ENCODE measurements around the gene BCL2L12. TPM values are rescaled to one million over a fixed set of nuclear protein-coding genes. Genes with fewer than 3 reads are reported as not detected.
"Not testable (repeated sequence)": the region's sequence is repeated elsewhere in the genome, so short reads cannot be mapped to it uniquely, and the experiment has no call there.

BCL2L12 gene
- total RNA-seq, 4 donors from 2014 or later = 4.7 to 8.1 (median 7.2) TPM

- DNase-seq = peak; percentile 37 to 44
- Histone ChIP-seq H3K27ac (peak overlapping the region in 1 of 3 donors; percentile 17), H3K4me3 (replicated peaks in 1 of 3) (no peak overlapping the region), H3K9me3 (no peaks in the 10 kb centered on the region), H3K4me1 (peaks cover 5 to 19% of the 10 kb centered on the region in 2 donors), H3K27me3 (no peaks in the 10 kb centered on the region), H3K36me3 (peaks cover 16 to 19% of the 10 kb centered on the region in 2 donors)
- TF ChIP-seq POLR2A (IDR thresholded peaks at IDR 0.05) (no peak), CTCF (IDR thresholded peaks at IDR 0.05) (no peak)
- intact Hi-C loops (cut with DNase I) = no loop called here
- WGBS, 2 donors = 58 to 62% methylated on average over 11 of the region's 11 CpGs
These were observed 39.5 kb upstream of the BCL2L12 start for GRCh38 chr19:49626226-49626625.

- Histone ChIP-seq H3K4me1 (peaks cover 5 to 23% of the 10 kb centered on the region in 2 donors), H3K27me3 (no peaks in the 10 kb centered on the region), H3K4me3 (replicated peaks in 1 of 3) (no peak overlapping the region), H3K36me3 (peaks cover 10 to 12% of the 10 kb centered on the region in 2 donors), H3K9me3 (no peaks in the 10 kb centered on the region), H3K27ac (no peak overlapping the region)
- WGBS, 2 donors = 82 to 93% methylated on average over 4 to 9 of the region's 9 CpGs
- intact Hi-C loops (cut with DNase I) = no loop called here
- no peak for TF ChIP-seq CTCF (IDR thresholded peaks at IDR 0.05)
- TF ChIP-seq POLR2A (IDR thresholded peaks at IDR 0.05) = no peak
- no peak for DNase-seq
These were observed 36.1 kb upstream of the BCL2L12 start for GRCh38 chr19:49629659-49630058.

GRCh38 chr19:49631014-49631588 is 34.6 kb upstream of the BCL2L12 start:
- intact Hi-C loops (cut with DNase I) = no loop called here

GRCh38 chr19:49631610-49632192 is 34.0 kb upstream of the BCL2L12 start:
- Histone ChIP-seq H3K27ac (no peak overlapping the region), H3K36me3 (no peaks in the 10 kb centered on the region), H3K4me3 (replicated peaks in 1 of 3) (no peak overlapping the region), H3K4me1 (peaks cover 3 to 23% of the 10 kb centered on the region in 2 donors), H3K9me3 (no peaks in the 10 kb centered on the region), H3K27me3 (no peaks in the 10 kb centered on the region)
- WGBS, 2 donors = 83 to 87% methylated on average over 19 of the region's 19 CpGs
- intact Hi-C loops (cut with DNase I) = no loop called here
- TF ChIP-seq POLR2A (IDR thresholded peaks at IDR 0.05) = no peak
- TF ChIP-seq CTCF (IDR thresholded peaks at IDR 0.05) = no peak
- no peak for DNase-seq

More at GRCh38 chr19:49631014-49631588, 34.6 kb upstream of the BCL2L12 start:
- 40 to 46% methylated on average over 8 to 9 of the region's 9 CpGs for WGBS, 2 donors
- Histone ChIP-seq H3K27ac (no peak overlapping the region), H3K4me3 (replicated peaks in 1 of 3) (no peak overlapping the region), H3K9me3 (no peaks in the 10 kb centered on the region), H3K4me1 (peaks cover 5 to 28% of the 10 kb centered on the region in 2 donors), H3K36me3 (no peaks in the 10 kb centered on the region), H3K27me3 (no peaks in the 10 kb centered on the region)
- no peak for DNase-seq
- TF ChIP-seq POLR2A (IDR thresholded peaks at IDR 0.05) (no peak), CTCF (IDR thresholded peaks at IDR 0.05) (no peak)

- intact Hi-C loops (cut with DNase I) = no loop called here
- Histone ChIP-seq H3K4me1 (peaks cover 0 to 21% of the 10 kb centered on the region in 2 donors), H3K9me3 (no peaks in the 10 kb centered on the region), H3K27me3 (no peaks in the 10 kb centered on the region), H3K36me3 (no peaks in the 10 kb centered on the region), H3K4me3 (replicated peaks in 1 of 3) (no peak overlapping the region), H3K27ac (no peak overlapping the region)
- WGBS, 2 donors = 96% methylated on average over 5 of the region's 5 CpGs
- no peak for DNase-seq
- no peak for TF ChIP-seq POLR2A (IDR thresholded peaks at IDR 0.05)
- TF ChIP-seq CTCF (IDR thresholded peaks at IDR 0.05) = no peak
These were observed 33.2 kb upstream of the BCL2L12 start for GRCh38 chr19:49632576-49632975.

GRCh38 chr19:49633273-49633672 is 32.5 kb upstream of the BCL2L12 start:
- H3K4me3 ChIP-seq (replicated peaks in 1 of 3); H3K27me3 ChIP-seq; H3K27ac ChIP-seq; H3K9me3 ChIP-seq; intact Hi-C loops (cut with DNase I); DNase-seq; H3K36me3 ChIP-seq: not testable (repeated sequence)
- 58 to 67% methylated on average over 8 to 9 of the region's 9 CpGs for WGBS, 2 donors
- H3K4me1 ChIP-seq = peaks cover 2 to 28% of the 10 kb centered on the region in 2 donors
